GM12891 (cell line): ENCODE results near the gene LMNTD1.

Experiments
- POLR2A ChIP-seq: IDR thresholded peaks from 2 replicates; pipeline ENCODE4 v1.6.1; 2011; ENCODE audit warnings: low read depth, low read length, control low read depth
- POLR2AphosphoS5 ChIP-seq: IDR thresholded peaks from 2 replicates; pipeline ENCODE4 v1.6.1; 2011; ENCODE audit warnings: low read depth, low read length, control low read depth
- POU2F2 ChIP-seq: IDR thresholded peaks from 2 replicates; pipeline ENCODE4 v1.6.1; 2011; ENCODE audit warnings: low read depth, mild to moderate bottlenecking, control low read depth, low read length, moderate library complexity
- SPI1 ChIP-seq: IDR thresholded peaks from 2 replicates; pipeline ENCODE4 v1.6.1; 2011; ENCODE audit warnings: low read depth, low read length, control low read depth
- TAF1 ChIP-seq: IDR thresholded peaks from 2 replicates; pipeline ENCODE4 v1.6.1; 2011; ENCODE audit warnings: low read depth, low read length, control low read depth

DNA sequence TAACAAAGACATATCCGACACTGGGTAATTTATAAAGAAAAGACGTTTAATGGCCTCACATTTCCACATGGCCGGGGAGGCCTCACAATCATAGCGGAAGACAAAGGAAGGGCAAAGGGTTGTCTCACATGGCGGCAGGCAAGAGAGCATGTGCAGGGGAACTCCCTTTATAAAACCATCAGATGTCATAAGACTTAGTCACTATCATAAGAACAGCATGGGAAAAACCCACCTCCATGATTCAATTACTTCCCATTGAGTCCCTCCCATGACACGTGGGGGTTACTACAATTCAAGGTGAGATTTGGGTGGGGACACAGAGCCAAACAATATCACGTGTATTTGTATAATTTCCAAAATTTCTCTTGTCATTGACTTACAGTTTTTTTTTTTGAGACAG, 5.5 kb upstream of the LMNTD1 start:
- TF ChIP-seq POLR2A, result no peak
- TF ChIP-seq POLR2AphosphoS5, result no peak
- TF ChIP-seq TAF1, result no peak
- no peak for TF ChIP-seq POU2F2
- TF ChIP-seq SPI1, result no peak
